Measurements from ENCODE around the gene FHAD1.

The FHAD1 gene

GRCh38 chr1:15312626-15313411 is 65.8 kb downstream of the FHAD1 start:
- H2AFZ ChIP-seq, result no peak overlapping the region
- no peak overlapping the region for H3K27ac ChIP-seq

DNA sequence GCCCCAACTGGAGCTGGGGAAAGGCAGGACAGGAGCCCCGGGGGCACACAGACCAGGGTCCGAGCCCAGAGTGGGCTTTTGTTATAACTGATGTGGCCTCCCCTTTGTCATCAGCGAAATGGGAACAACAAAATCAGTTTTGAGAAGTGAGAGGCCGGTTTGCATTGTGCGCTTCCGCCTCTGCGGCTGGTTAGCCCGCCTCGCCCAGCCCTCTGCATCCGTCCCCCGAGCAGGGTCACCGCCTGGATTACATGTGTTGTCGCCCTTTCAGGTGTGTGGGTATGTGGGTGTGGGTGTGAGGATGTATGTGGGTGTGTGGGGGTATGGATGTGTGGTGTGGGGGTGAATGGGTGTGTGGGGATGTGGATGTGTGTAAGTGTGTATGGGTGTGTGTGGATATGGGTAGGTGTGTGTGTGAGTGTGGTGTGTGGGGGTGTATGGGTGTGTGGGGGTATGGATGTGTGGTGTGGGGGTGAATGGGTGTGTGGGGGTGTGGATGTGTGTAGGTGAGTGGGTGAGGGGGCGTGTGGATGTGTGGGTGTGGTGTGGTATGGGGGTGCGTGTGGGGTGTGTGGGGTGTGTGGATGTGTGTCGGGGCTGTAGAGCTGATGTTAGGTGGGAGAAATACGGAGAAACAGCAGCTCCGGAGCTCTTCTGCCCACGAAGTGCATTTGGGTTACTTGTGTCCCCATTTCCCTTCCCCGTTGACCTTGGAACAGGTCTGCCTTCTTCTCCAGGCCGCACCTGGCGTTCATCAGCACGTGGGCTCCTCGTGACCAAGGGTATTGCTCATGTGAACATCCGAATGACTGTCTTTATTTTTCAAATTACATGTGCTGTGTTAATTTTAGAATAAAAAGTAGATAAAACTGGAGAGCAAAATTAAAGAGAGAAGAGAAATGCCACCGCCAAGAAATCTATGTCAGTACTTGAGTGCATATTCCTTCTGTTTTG is 67.6 kb downstream of the FHAD1 start:
- Histone ChIP-seq H3K4me2 (ENCODE audit: low read length) (no peak overlapping the region), H3K4me3 (ENCODE audit: low read depth, low read length) (no peak overlapping the region), H3K9ac (no peak overlapping the region), H3K79me2 (no peaks in the 10 kb centered on the region), H3K9me3 (ENCODE audit: control insufficient read depth, low read length) (no peaks in the 10 kb centered on the region), H3K36me3 (ENCODE audit: control insufficient read depth, insufficient read depth, low read length) (no peaks in the 10 kb centered on the region), H3K27me3 (ENCODE audit: control insufficient read depth, insufficient read depth, low read length) (no peaks in the 10 kb centered on the region), H3K4me1 (no peaks in the 10 kb centered on the region), H2AFZ (no peak overlapping the region), H3K27ac (no peak overlapping the region)
- TF ChIP-seq CTCF (IDR thresholded peaks at IDR 0.05), result no peak

More at GRCh38 chr1:15312626-15313411, 65.8 kb downstream of the FHAD1 start:
- no peak for TF ChIP-seq CTCF (IDR thresholded peaks at IDR 0.05)
- no peak overlapping the region for H3K4me3 ChIP-seq (ENCODE audit: low read depth, low read length)
- H3K4me1 ChIP-seq, result no peaks in the 10 kb centered on the region
- H3K36me3 ChIP-seq (ENCODE audit: control insufficient read depth, insufficient read depth, low read length), result no peaks in the 10 kb centered on the region
- H3K4me2 ChIP-seq (ENCODE audit: low read length), result no peak overlapping the region
- no peaks in the 10 kb centered on the region for H3K79me2 ChIP-seq
- no peaks in the 10 kb centered on the region for H3K27me3 ChIP-seq (ENCODE audit: control insufficient read depth, insufficient read depth, low read length)
- no peaks in the 10 kb centered on the region for H3K9me3 ChIP-seq (ENCODE audit: control insufficient read depth, low read length)
- no peak overlapping the region for H3K9ac ChIP-seq

- H3K9ac ChIP-seq, result no peak overlapping the region
- H3K9me3 ChIP-seq (ENCODE audit: control insufficient read depth, low read length), result no peaks in the 10 kb centered on the region
- no peaks in the 10 kb centered on the region for H3K79me2 ChIP-seq
- H2AFZ ChIP-seq, result no peak overlapping the region
- H3K36me3 ChIP-seq (ENCODE audit: control insufficient read depth, insufficient read depth, low read length), result no peaks in the 10 kb centered on the region
- no peaks in the 10 kb centered on the region for H3K27me3 ChIP-seq (ENCODE audit: control insufficient read depth, insufficient read depth, low read length)
- H3K4me3 ChIP-seq (ENCODE audit: low read depth, low read length), result no peak overlapping the region
- no peak for TF ChIP-seq CTCF (IDR thresholded peaks at IDR 0.05)
- H3K27ac ChIP-seq, result no peak overlapping the region
- no peaks in the 10 kb centered on the region for H3K4me1 ChIP-seq
- no peak overlapping the region for H3K4me2 ChIP-seq (ENCODE audit: low read length)
These were observed 68.8 kb downstream of the FHAD1 start for GRCh38 chr1:15315815-15316214.

- no peak overlapping the region for H3K4me2 ChIP-seq (ENCODE audit: low read length)
- no peak overlapping the region for H3K4me3 ChIP-seq (ENCODE audit: low read depth, low read length)
- no peaks in the 10 kb centered on the region for H3K79me2 ChIP-seq
- no peak overlapping the region for H2AFZ ChIP-seq
- no peaks in the 10 kb centered on the region for H3K9me3 ChIP-seq (ENCODE audit: control insufficient read depth, low read length)
- no peaks in the 10 kb centered on the region for H3K4me1 ChIP-seq
- no peaks in the 10 kb centered on the region for H3K36me3 ChIP-seq (ENCODE audit: control insufficient read depth, insufficient read depth, low read length)
- no peak overlapping the region for H3K9ac ChIP-seq
- TF ChIP-seq CTCF (IDR thresholded peaks at IDR 0.05), result no peak
- no peak overlapping the region for H3K27ac ChIP-seq
- no peaks in the 10 kb centered on the region for H3K27me3 ChIP-seq (ENCODE audit: control insufficient read depth, insufficient read depth, low read length)
These were observed 69.5 kb downstream of the FHAD1 start for GRCh38 chr1:15316510-15316909.

All from parathyroid adenoma (tissue), 2 donors.